ENCODE measurements around the gene TAS2R60. TPM values are rescaled to one million over a fixed set of nuclear protein-coding genes. Genes with fewer than 3 reads are reported as not detected.

The TAS2R60 gene
- polyA plus RNA-seq, 3 donors: 0.35 TPM; not detected in 2

- intact Hi-C loops (cut with micrococcal nuclease): no loop called here
- Mint-ChIP-seq H3K27ac (no peak overlapping the region), H3K9me3 (no peaks in the 10 kb centered on the region), H3K27me3 (ENCODE audit: low read depth in 3 of 3) (no peaks in the 10 kb centered on the region), H3K4me3 (no peak overlapping the region), H3K36me3 (peaks cover 5 to 6% of the 10 kb centered on the region in 2 donors), H3K4me1 (no peaks in the 10 kb centered on the region)
- peaks cover 0 to 40% of the 10 kb centered on the region in 2 donors for H3K36me3 ChIP-seq (replicated peaks in 1 of 2; ENCODE audit: control insufficient read depth in 1 of 2, insufficient read depth in 2 of 2, low read length in 2 of 2)
- H3K27ac ChIP-seq (ENCODE audit: low read depth in 1 of 2, low read length in 2 of 2): no peak overlapping the region
- 100% methylated on average over 1 of the region's 1 CpG for WGBS (ENCODE audit: insufficient coverage)
- no peak for DNase-seq
- H3K4me3 ChIP-seq (replicated peaks in 1 of 3; ENCODE audit: low read depth in 2 of 3, low read length in 3 of 3): no peak overlapping the region
- no peaks in the 10 kb centered on the region for H4K20me1 ChIP-seq (ENCODE audit: insufficient read depth, low read length)
- no peaks in the 10 kb centered on the region for H3K27me3 ChIP-seq (ENCODE audit: control insufficient read depth in 2 of 2, insufficient read depth in 2 of 2, low read length in 2 of 2)
- H3K9ac ChIP-seq (ENCODE audit: insufficient read depth, low read length, poor library complexity, severe bottlenecking): no peak overlapping the region
- no peak for TF ChIP-seq CTCF (IDR thresholded peaks at IDR 0.05)
- H2AFZ ChIP-seq (ENCODE audit: insufficient read depth, low read depth, low read length, poor library complexity, severe bottlenecking): no peak overlapping the region
- H3K4me1 ChIP-seq (ENCODE audit: control insufficient read depth in 1 of 2, insufficient read depth in 2 of 2, low read length in 2 of 2): no peaks in the 10 kb centered on the region
- H3K4me2 ChIP-seq (replicated peaks; ENCODE audit: extremely low read depth, low read length, poor library complexity, severe bottlenecking): no peak overlapping the region
- H3K79me2 ChIP-seq (ENCODE audit: insufficient read depth, low read length): no peaks in the 10 kb centered on the region
- no peaks in the 10 kb centered on the region for H3K9me3 ChIP-seq (replicated peaks in 1 of 2; ENCODE audit: control insufficient read depth in 1 of 2, insufficient read depth in 1 of 2, low read length in 2 of 2)
Observed at GRCh38 chr7:143444785-143445184, 1.5 kb downstream of the TAS2R60 start.

GRCh38 chr7:143447466-143447865 is 4.2 kb downstream of the TAS2R60 start:
- no peak overlapping the region for H3K4me3 ChIP-seq (replicated peaks in 1 of 3; ENCODE audit: low read depth in 2 of 3, low read length in 3 of 3)
- no peaks in the 10 kb centered on the region for H4K20me1 ChIP-seq (ENCODE audit: insufficient read depth, low read length)
- Mint-ChIP-seq H3K27me3 (ENCODE audit: low read depth in 3 of 3) (peaks cover 0 to 2% (median 0%) of the 10 kb centered on the region in 3 donors), H3K9me3 (no peaks in the 10 kb centered on the region), H3K4me3 (no peak overlapping the region), H3K27ac (no peak overlapping the region), H3K4me1 (peaks cover under 1% of the 10 kb centered on the region), H3K36me3 (peaks cover 10% of the 10 kb centered on the region in 2 donors)
- no peak overlapping the region for H2AFZ ChIP-seq (ENCODE audit: insufficient read depth, low read depth, low read length, poor library complexity, severe bottlenecking)
- H3K4me2 ChIP-seq (replicated peaks; ENCODE audit: extremely low read depth, low read length, poor library complexity, severe bottlenecking): no peak overlapping the region
- no peak overlapping the region for H3K9ac ChIP-seq (ENCODE audit: insufficient read depth, low read length, poor library complexity, severe bottlenecking)
- intact Hi-C loops (cut with micrococcal nuclease): no loop called here
- no peak overlapping the region for H3K27ac ChIP-seq (ENCODE audit: low read depth in 1 of 2, low read length in 2 of 2)
- no peaks in the 10 kb centered on the region for H3K9me3 ChIP-seq (replicated peaks in 1 of 2; ENCODE audit: control insufficient read depth in 1 of 2, insufficient read depth in 1 of 2, low read length in 2 of 2)
- no peaks in the 10 kb centered on the region for H3K27me3 ChIP-seq (ENCODE audit: control insufficient read depth in 2 of 2, insufficient read depth in 2 of 2, low read length in 2 of 2)
- WGBS (ENCODE audit: insufficient coverage): no CpG with 5 or more reads among the region's 3 CpGs
- no peak for DNase-seq
- H3K4me1 ChIP-seq (ENCODE audit: control insufficient read depth in 1 of 2, insufficient read depth in 2 of 2, low read length in 2 of 2): no peaks in the 10 kb centered on the region
- peaks cover 0 to 28% of the 10 kb centered on the region in 2 donors for H3K36me3 ChIP-seq (replicated peaks in 1 of 2; ENCODE audit: control insufficient read depth in 1 of 2, insufficient read depth in 2 of 2, low read length in 2 of 2)
- no peak for TF ChIP-seq CTCF (IDR thresholded peaks at IDR 0.05)
- no peaks in the 10 kb centered on the region for H3K79me2 ChIP-seq (ENCODE audit: insufficient read depth, low read length)

Data from CD14-positive monocyte (primary cell).